ENCODE data around the gene ZXDC. TPM values are rescaled to one million over a fixed set of nuclear protein-coding genes. Genes with fewer than 3 reads are reported as not detected.

ZXDC gene
- total and polyA plus RNA-seq, 9 of the 15 experiments (the other 6 are each of a cell fraction or from before 2014, with no cell fraction given): 0.59 to 13.4 (median 7.3) TPM

GRCh38 chr3:126488886-126489569 lies 13.3 kb upstream of the ZXDC start:
- ATAC-seq (no peak), DNase-seq (ENCODE audit: extremely low read depth in 1 of 4, low spot score in 3 of 4) (no peak), FAIRE-seq (no peak)
- Histone ChIP-seq H4K20me1 (replicated peaks; ENCODE audit: control insufficient read depth, insufficient read depth, low read length) (no peaks in the 10 kb centered on the region), H3K27ac (ENCODE audit: extremely low read depth, low read depth, low read length) (no peak overlapping the region), H3K79me2 (ENCODE audit: control insufficient read depth, insufficient read depth, low read length) (no peaks in the 10 kb centered on the region), H3K4me1 (replicated peaks in 1 of 2; ENCODE audit: control insufficient read depth in 2 of 2, insufficient read depth in 2 of 2, low read length in 2 of 2) (no peaks in the 10 kb centered on the region; a peak in 1 of 5 replicates), H3K9me3 (replicated peaks; ENCODE audit: control insufficient read depth, insufficient read depth, low read depth, low read length) (no peaks in the 10 kb centered on the region), H3K4me3 (no peak overlapping the region), H3K27me3 (ENCODE audit: control insufficient read depth in 2 of 2, insufficient read depth in 2 of 2, low read length in 2 of 2) (peaks cover 10 to 44% of the 10 kb centered on the region in 2 experiments; a peak in 4 of 5 replicates), H2AFZ (ENCODE audit: low read depth, low read length) (no peak overlapping the region), H3K4me2 (ENCODE audit: insufficient read depth, low read length) (no peak overlapping the region), H3K9me1 (ENCODE audit: control insufficient read depth, insufficient read depth, low read length) (no peaks in the 10 kb centered on the region), H3K9ac (ENCODE audit: insufficient read depth in 1 of 2, low read depth in 2 of 2, low read length in 2 of 2) (no peak overlapping the region), H3K36me3 (ENCODE audit: control insufficient read depth, insufficient read depth, low read length) (no peaks in the 10 kb centered on the region)
- ChIA-PET CTCF (ENCODE audit: low intra/inter-chr PET ratio) (no interaction called here), POLR2A (no interaction called here)
- TF ChIP-seq MAFG (tag; conservative IDR thresholded peaks at IDR 0.05) (no peak), ZC3H4 (CRISPR knock-in tag; IDR thresholded peaks at IDR 0.05; ENCODE audit: borderline replicate concordance) (no peak), DNMT1 (IDR thresholded peaks at IDR 0.05) (no peak), ETV6 (IDR thresholded peaks at IDR 0.05; ENCODE audit: borderline replicate concordance in 1 of 2, low read depth in 2 of 2, low read length in 1 of 2) (no peak), ETV6 (CRISPR knock-in tag; IDR thresholded peaks at IDR 0.05; ENCODE audit: borderline replicate concordance) (no peak), CHD4 (IDR thresholded peaks at IDR 0.05; ENCODE audit: insufficient read depth, insufficient replicate concordance, low read depth, low read length, poor library complexity, severe bottlenecking) (no peak)
- intact Hi-C loops (cut with micrococcal nuclease) (no loop called here), in situ Hi-C loops (cut with MboI) (no loop called here)
- no TSS peak for BruUV-seq (replicated peaks)
- WGBS (ENCODE audit: insufficient coverage, low coverage, missing lambda C conversion rate): 5% methylated on average over 16 of the region's 16 CpGs
